GM12874 (cell line): Measurements from ENCODE around the gene ABHD16A.

Source experiments
- TF ChIP-seq, protein P1 (sequence below): IDR thresholded peaks from 2 replicates; pipeline ENCODE4 v1.5.1; 2011; ENCODE audit warnings: low read depth, mild to moderate bottlenecking, control low read depth, low read length, moderate library complexity; ENCODE audit not compliant: insufficient read depth

ABHD16A gene

DNA sequence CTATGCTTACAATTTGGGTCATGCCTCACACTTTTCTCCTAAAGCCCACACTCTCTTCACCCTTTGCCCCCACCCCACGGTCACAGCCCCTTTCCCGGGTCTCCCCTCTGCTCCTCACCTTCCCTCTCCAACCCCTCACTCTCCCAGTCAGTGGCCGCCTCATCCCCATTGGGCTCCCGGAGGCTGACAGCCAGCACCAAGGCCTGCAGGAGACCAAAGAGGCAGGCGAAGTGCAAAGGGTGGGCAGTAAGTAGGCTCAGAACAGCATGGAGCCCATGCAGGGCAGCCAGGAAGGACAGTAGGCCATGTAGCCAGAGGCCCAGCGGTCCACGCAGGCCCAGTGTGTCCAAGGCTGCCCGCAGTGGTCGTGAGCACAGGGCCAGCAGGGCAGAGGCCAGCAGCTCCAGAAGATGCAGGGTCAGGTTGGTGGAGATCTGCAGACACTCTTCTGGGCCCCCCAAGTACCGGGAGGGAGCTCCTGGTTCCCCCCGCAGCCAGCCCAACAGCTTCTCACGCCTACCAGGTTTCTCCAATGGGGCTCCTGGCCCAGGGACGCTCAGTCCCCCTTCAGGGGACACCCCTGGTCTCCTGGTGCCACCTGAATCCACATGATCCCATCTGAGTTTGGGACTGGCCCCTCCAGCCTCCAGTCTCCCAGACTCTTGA lies 44.0 kb downstream of the ABHD16A start:
- TF ChIP-seq, protein P1, sequence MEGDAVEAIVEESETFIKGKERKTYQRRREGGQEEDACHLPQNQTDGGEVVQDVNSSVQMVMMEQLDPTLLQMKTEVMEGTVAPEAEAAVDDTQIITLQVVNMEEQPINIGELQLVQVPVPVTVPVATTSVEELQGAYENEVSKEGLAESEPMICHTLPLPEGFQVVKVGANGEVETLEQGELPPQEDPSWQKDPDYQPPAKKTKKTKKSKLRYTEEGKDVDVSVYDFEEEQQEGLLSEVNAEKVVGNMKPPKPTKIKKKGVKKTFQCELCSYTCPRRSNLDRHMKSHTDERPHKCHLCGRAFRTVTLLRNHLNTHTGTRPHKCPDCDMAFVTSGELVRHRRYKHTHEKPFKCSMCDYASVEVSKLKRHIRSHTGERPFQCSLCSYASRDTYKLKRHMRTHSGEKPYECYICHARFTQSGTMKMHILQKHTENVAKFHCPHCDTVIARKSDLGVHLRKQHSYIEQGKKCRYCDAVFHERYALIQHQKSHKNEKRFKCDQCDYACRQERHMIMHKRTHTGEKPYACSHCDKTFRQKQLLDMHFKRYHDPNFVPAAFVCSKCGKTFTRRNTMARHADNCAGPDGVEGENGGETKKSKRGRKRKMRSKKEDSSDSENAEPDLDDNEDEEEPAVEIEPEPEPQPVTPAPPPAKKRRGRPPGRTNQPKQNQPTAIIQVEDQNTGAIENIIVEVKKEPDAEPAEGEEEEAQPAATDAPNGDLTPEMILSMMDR = no peak

DNA sequence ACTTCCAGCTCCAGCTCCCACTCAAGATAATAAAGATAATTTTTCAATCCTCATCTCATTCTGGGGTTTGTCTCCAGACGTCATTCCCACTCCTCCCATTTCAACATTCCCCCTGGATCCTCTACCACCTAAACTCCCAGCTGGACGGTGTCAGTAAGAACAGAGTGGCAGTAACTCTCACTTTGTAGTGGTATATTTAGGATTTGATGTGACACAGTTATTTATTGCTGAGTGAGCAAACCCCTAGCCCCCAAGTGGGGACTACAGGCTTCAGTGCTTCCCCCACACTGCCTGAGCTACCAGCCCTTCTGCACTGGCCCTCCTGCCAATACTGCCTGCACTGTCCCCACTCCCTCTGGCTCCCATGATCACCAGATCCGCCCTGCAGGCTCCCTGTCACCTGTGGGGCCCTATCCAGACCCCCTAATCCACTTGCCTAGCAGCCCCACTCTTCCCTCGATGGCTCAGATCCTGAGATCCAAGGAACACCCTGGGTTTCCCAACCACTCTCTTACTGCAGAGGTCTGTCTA lies 44.9 kb downstream of the ABHD16A start:
- TF ChIP-seq, protein P1 = no peak

DNA sequence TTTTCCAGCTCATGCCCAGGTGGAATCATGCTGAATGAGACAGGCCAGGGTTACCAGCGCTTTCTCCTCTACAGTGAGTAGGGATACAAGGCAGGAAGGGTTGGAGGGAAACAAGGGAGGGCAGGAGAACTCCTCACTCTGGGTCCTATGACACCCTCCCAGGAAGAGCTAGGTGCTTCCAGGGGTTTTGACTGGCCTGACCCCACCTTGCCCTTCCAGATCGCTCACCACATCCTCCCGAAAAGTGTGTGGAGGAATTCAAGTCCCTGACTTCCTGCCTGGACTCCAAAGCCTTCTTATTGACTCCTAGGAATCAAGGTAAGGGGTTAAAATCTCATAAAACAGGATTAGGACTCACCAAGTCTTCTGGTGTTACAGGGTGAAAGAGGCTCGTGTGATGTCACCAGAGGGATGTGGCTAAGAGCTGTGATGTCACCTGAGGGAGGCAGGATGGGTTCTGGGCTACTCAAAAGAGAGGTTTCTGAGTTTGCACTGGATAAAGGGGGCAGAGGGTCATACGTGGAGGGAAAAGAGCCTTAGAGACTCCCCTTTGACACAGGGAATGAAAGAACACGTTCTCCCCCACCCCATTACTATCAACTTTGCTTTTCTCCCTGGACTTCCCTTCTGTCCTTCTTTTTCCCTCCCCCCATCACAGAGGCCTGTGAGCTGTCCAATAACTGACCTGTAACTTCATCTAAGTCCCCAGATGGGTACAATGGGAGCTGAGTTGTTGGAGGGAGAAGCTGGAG lies 45.5 kb downstream of the ABHD16A start:
- TF ChIP-seq, protein P1 = no peak

GRCh38 chr6:31655349-31656237 lies 47.5 kb downstream of the ABHD16A start, which contains the start of gene APOM:
Gene APOM (plus strand): TSS chr6:31655894. CDS start chr6:31655967, 73 bp downstream.
- TF ChIP-seq, protein P1 = no peak

- TF ChIP-seq, protein P1 = no peak
Observed at GRCh38 chr6:31654574-31655348, 48.4 kb downstream of the ABHD16A start.

- TF ChIP-seq, protein P1 = no peak
Observed at GRCh38 chr6:31652925-31653724, 50.0 kb downstream of the ABHD16A start.
